Aorta (tissue), 5 donors: ENCODE results near the gene PLCB1. TPM values are rescaled to one million over a fixed set of nuclear protein-coding genes. Genes with fewer than 3 reads are reported as not detected.

Source experiments
- ATAC-seq: fragments of 200-7000 bp; cut with Tn5 transposase; one replicate; pipeline ENCODE4 v1.9.1; 2022; ENCODE audit warnings: moderate library complexity; ENCODE audit not compliant: low FRiP score
- DNase-seq, 2 donors: peaks; one replicate each; pipeline ENCODE4 v3.0.0-alpha.2; 2020
- H3K27ac ChIP-seq, 2 donors: one replicate each; pipeline ENCODE4 v1.5.1; 2013; ENCODE audit warnings: low read length in 2 of 2, mild to moderate bottlenecking in 2 of 2, moderate library complexity in 2 of 2, control low read depth in 1 of 2, inconsistent platforms in 1 of 2, low read depth in 1 of 2
- H3K27me3 ChIP-seq, 2 donors: one replicate each; pipeline ENCODE4 v1.6.1; 2013; ENCODE audit warnings: control low read depth in 1 of 2, low read length in 1 of 2, mild to moderate bottlenecking in 1 of 2, moderate library complexity in 1 of 2; ENCODE audit not compliant: insufficient read depth in 2 of 2, control insufficient read depth in 1 of 2
- H3K36me3 ChIP-seq, 2 donors: one replicate each; pipeline ENCODE4 v1.6.1; 2013; ENCODE audit warnings: control low read depth in 1 of 2, low read length in 1 of 2, mild to moderate bottlenecking in 1 of 2; ENCODE audit not compliant: insufficient read depth in 2 of 2, control insufficient read depth in 1 of 2
- H3K4me1 ChIP-seq, 2 donors: one replicate each; pipeline ENCODE4 v1.6.1; 2013; ENCODE audit warnings: low read length in 2 of 2, control low read depth in 1 of 2, mild to moderate bottlenecking in 1 of 2, moderate library complexity in 1 of 2; ENCODE audit not compliant: insufficient read depth in 2 of 2, control insufficient read depth in 1 of 2
- H3K4me3 ChIP-seq, 2 donors: one replicate each; pipeline ENCODE4 v1.5.1; 2013; ENCODE audit warnings: low read length in 2 of 2, control low read depth in 1 of 2, mild to moderate bottlenecking in 1 of 2
- H3K9me3 ChIP-seq: one replicate; pipeline ENCODE4 v1.6.1; 2013; ENCODE audit warnings: mild to moderate bottlenecking, low read length; ENCODE audit not compliant: control insufficient read depth
- WGBS, 2 donors: extraction: QIAGEN DNeasy Blood & Tissue Kit; methylation state at CpG; one replicate each; pipeline ENCODE4 v1.1.7; 2013; 5-methylcytosine and 5-hydroxymethylcytosine counted together
- intact Hi-C, 2 donors: fragments of 100-400 bp; cut with DNase I; formaldehyde crosslinking; loops; one replicate each; pipeline versions ENCODE4 v1.14.2 to v1.15.0; 2022
- polyA plus RNA-seq, 2 donors: library from polyadenylated mRNA; stranded (reverse); fragments of 200-250 nt; gene quantifications; one replicate each; pipeline ENCODE4 v1.2.3, GENCODE V29; 2013
- total RNA-seq, 2 donors: library from RNA; stranded (reverse); fragmentation: NEBNext Ultra II Directional; extraction: Animal tissue kit (Norgen Biotek cat#: 25700); gene quantifications; one replicate each; pipeline ENCODE4 v1.2.1, GENCODE V29; 2021
- donor health status: healthy with polysubstance abuse.
- donor health status: Bipolar disorder and iron deficiency.
- donor health status: DM: no; HTN: no; CAD: no.
- donor health status: DM: no; HTN: no; CAD: no.
- donor health status: DM: yes; HTN: yes; CAD: no.

The PLCB1 gene
- total and polyA plus RNA-seq, 4 donors: 1.4 to 35.0 (median 6.6) TPM

DNA sequence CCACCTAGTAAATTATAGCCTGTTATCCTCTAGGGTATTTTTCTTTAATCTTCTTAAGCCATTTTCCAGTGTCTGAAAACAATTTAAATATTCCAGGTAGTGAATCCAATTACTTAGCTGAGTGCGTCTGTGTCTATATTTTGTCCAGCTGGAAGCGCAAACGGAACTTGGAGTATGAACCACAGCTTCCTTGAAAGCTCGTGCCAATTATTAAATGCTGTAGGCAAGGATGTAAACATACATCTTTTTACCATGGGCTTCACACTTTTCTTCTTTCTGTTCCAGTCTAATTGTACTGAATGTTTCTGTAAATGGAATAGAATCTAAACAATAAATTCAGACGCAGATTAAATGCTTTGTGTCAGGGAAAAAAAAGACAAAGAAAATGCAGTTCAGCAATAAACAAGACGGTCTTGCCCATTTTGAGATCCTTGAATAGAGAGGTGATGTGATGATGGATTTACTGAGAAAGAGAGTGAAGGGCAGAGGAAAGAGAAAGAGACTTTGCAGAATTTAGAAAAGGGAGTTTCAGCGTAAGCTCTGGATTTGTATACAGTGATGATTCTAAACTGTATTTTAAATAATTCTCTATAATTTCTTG, 1.9 kb downstream of the PLCB1 start:
- H3K4me3 ChIP-seq: no peak overlapping the region
- H3K9me3 ChIP-seq: no peaks in the 10 kb centered on the region
- H3K4me1 ChIP-seq: no peaks in the 10 kb centered on the region
- ATAC-seq (no peak), DNase-seq (no peak)
- 87 to 89% methylated on average over 7 of the region's 7 CpGs for WGBS, 2 donors
- no peaks in the 10 kb centered on the region for H3K36me3 ChIP-seq
- intact Hi-C loops: loop anchor here (5.0 to 10.0 kb wide), 2 partner anchors 253 to 591 kb away; no protein-coding TSS in a partner anchor
- peaks cover 0 to 1% of the 10 kb centered on the region in 2 donors for H3K27me3 ChIP-seq
- H3K27ac ChIP-seq: no peak overlapping the region

DNA sequence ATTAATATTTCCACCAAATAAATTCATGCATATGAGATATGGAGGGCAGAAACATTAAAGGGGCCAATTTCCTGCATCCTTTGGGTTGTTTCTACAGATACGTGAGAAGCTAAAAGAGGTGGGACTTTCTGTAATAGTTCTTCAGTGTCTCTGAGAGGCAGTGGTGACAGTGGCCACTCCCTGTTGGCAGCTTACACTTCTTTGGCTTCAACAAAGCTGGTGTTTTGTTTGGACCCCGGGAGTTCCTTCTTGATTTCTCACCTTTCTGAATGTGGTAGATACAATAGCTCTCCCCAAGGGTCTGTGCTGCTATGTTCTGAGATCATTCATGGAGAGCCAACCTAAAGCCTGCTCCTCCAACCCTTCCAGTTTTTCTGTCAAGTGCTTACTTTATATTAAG, 7.8 kb downstream of the PLCB1 start:
- ATAC-seq (no peak), DNase-seq (no peak)
- Histone ChIP-seq H3K27ac (no peak overlapping the region), H3K4me3 (no peak overlapping the region), H3K36me3 (no peaks in the 10 kb centered on the region), H3K27me3 (peaks cover 0 to 1% of the 10 kb centered on the region in 2 donors), H3K4me1 (no peaks in the 10 kb centered on the region), H3K9me3 (no peaks in the 10 kb centered on the region)
- WGBS, 2 donors: 81 to 84% methylated on average over 2 of the region's 2 CpGs
- intact Hi-C loops: loop anchor here in 1 of 2 donors (10.0 kb wide), 1 partner anchor 585 kb away; no protein-coding TSS in a partner anchor

DNA sequence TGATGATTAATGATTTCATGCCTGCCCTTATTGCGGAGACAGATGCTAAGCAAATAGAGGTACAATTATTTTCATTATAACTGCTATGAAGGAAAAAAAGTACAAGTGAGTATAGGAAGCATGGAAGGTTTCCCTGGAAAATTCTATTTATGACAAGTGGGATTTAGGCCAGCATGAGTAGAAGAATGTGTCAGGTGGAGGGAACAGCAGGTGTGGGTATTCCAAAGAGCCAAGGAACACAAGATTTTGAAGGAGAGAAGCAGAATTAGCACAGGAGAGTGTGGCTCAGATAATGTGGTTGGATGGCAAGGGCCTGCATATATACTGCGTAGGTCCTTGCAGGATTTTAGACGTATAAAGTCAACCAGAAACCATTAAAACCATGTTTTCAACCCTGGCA, 11.4 kb downstream of the PLCB1 start:
- no peaks in the 10 kb centered on the region for H3K27me3 ChIP-seq
- no peaks in the 10 kb centered on the region for H3K4me1 ChIP-seq
- H3K36me3 ChIP-seq: no peaks in the 10 kb centered on the region
- ATAC-seq: no peak
- WGBS, 2 donors: 84 to 94% methylated on average over 3 of the region's 3 CpGs
- no peak for DNase-seq
- intact Hi-C loops: no loop called here
- H3K27ac ChIP-seq: no peak overlapping the region
- H3K4me3 ChIP-seq: no peak overlapping the region
- H3K9me3 ChIP-seq: no peaks in the 10 kb centered on the region

DNA sequence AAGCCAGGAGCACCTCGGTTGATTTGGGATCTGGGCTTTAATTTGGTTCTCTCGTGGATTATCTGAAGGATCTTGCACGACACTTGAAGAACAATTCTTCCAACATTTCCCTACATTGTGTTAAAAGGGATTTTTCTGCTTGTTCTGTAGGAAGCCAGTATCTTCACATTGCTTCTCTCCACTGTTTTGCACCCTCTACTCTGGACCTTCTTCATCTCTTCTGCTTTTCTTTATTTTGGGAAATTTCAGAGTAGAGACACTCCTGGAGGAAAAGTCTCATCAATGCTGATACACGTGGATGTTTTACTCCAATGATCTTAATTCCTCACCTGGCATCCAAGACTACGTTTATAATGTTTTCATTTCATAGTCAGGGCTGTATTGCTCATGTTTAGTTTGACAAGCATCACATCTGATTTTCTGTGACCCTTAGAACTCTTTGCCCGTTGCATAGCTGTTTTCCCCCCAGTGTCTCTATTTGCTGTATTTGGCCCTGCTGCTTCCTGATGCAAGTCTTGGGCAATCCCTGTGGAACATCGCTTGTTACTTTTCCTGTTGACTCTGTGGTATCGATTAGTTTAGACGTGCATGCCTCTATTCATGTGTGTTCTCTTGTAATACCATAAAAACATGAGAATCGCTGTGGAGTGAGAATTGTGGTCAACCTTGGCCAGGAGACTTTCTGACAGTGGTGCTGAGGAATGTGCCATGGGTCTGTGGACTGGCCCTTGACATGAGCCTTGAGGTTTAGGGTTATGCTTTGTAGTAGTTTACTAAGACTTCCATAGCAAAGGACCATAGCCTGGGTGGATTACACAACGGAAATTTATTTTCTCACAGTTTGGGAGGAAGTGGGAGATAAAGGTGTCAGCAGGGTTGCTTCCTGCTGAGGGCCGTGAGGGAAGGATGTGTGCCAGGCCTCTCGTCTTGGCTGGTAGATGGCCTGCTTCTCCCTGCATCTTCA, 12.5 kb downstream of the PLCB1 start:
- intact Hi-C loops: no loop called here
- no peaks in the 10 kb centered on the region for H3K27me3 ChIP-seq
- no peaks in the 10 kb centered on the region for H3K36me3 ChIP-seq
- H3K4me1 ChIP-seq: no peaks in the 10 kb centered on the region
- DNase-seq (no peak), ATAC-seq (no peak)
- 88 to 92% methylated on average over 13 of the region's 13 CpGs for WGBS, 2 donors
- H3K9me3 ChIP-seq: no peaks in the 10 kb centered on the region
- no peak overlapping the region for H3K4me3 ChIP-seq
- no peak overlapping the region for H3K27ac ChIP-seq

DNA sequence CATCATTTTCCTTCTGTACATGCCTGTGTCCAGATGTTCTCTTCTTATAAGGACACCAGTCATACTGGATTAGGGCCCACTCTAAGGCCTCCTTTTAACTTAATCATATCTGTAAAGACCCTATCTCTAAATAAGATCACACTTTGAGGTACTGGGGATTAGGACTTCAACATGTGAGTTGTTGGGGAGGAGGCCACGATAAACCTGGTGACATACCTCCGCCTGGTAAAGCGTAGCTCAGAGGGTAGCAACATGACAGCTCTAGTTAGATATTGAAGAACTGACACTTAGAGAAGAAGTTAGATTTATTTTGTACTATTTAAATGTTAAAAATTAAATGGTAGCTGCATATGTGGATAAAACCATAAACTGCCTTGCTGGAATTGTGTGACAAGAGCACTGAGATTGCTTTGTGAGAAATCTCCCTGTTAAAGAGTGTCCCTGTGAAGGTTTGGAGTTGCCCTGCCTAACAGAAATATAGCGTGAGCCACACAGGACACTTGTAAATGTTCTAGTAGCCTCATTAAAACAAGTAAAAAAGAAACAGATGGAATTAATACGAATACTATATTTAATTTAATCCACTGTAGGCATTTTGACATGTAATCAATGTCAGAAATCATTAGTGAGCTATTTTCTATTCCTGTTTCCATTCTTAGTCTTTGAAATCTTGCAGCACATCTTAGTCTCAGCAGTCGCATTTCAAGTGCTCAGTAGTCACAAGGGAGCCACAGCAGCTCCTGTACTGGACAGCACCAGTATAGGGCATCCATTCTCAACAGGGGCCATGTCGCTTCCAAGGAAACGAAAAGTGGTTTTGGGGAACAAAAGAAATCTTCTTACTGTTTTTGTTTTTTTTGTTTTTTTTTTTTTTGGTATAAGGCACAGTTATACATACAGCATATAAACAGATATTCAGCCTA, 13.4 kb downstream of the PLCB1 start:
- Histone ChIP-seq H3K36me3 (no peaks in the 10 kb centered on the region), H3K27me3 (no peaks in the 10 kb centered on the region), H3K27ac (no peak overlapping the region), H3K9me3 (no peaks in the 10 kb centered on the region), H3K4me1 (no peaks in the 10 kb centered on the region), H3K4me3 (no peak overlapping the region)
- ATAC-seq: no peak
- intact Hi-C loops: no loop called here
- no peak for DNase-seq
- WGBS, 2 donors: 90 to 94% methylated on average over 8 of the region's 8 CpGs

DNA sequence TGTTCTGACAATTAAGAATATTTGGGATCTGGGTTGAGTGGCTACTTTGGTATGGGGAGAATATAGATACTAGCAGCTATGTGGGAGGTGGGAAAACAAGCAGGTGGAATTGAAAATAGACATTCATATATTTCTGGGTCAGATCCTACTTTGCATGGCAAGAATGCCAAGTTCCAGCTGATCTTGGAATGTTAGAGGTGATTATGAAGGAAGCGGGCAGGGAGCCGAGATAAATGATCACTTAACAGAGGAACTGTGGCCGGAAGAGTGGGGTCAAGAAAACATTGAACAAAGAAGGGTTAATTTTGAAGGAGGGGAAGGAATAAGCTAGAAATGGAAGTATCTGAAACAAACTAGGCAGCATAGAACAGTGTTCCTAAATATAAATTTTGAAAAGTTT, 15.4 kb downstream of the PLCB1 start:
- H3K27me3 ChIP-seq: no peaks in the 10 kb centered on the region
- no peaks in the 10 kb centered on the region for H3K4me1 ChIP-seq
- intact Hi-C loops: no loop called here
- no peak overlapping the region for H3K4me3 ChIP-seq
- 12 to 30% methylated on average over 3 of the region's 3 CpGs for WGBS, 2 donors
- no peaks in the 10 kb centered on the region for H3K36me3 ChIP-seq
- H3K9me3 ChIP-seq: no peaks in the 10 kb centered on the region
- no peak overlapping the region for H3K27ac ChIP-seq
- DNase-seq: no peak
- no peak for ATAC-seq

DNA sequence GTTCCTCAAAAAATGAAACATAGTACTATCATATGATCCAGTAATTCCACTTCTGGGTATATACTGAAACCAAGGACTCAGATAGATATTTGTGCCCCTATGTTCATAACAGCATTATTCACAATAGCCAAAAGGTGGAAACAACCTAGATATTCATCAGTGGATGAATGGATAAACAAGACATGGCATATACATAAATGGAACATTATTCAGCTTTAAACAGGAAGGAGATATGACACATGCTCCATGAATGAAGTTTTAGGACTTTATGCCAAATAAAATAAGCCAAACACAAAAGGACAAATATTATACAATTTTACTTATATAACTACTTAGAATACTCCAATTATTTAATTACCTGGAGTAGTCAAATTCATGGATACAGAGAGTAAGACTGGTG, 16.4 kb downstream of the PLCB1 start:
- Histone ChIP-seq H3K27me3 (no peaks in the 10 kb centered on the region), H3K36me3 (no peaks in the 10 kb centered on the region), H3K4me1 (no peaks in the 10 kb centered on the region), H3K4me3 (no peak overlapping the region), H3K9me3 (no peaks in the 10 kb centered on the region), H3K27ac (no peak overlapping the region)
- ATAC-seq: no peak
- DNase-seq: no peak
- intact Hi-C loops: no loop called here

DNA sequence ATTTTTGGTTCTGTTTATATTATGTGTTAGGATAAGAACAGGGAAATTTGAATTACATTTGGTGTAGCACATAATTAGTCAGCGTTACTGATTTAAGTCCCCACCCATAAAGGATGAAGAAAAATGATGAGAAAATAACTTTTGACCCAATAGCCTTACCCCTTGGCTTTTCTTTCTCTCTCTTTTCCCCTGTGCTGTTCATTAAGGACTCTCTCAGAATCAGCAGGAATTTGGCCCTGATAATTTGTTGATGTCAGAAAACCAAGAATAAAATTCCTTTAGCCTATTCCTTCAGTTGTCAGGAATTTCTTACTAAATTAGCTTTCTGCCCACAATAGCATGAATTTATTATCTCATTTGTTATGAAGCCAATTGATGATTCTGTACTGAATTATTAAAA, 18.5 kb downstream of the PLCB1 start:
- no peaks in the 10 kb centered on the region for H3K36me3 ChIP-seq
- intact Hi-C loops: no loop called here
- no peak overlapping the region for H3K27ac ChIP-seq
- no peaks in the 10 kb centered on the region for H3K27me3 ChIP-seq
- ATAC-seq: no peak
- DNase-seq: no peak
- no peaks in the 10 kb centered on the region for H3K4me1 ChIP-seq
- H3K9me3 ChIP-seq: no peaks in the 10 kb centered on the region
- no peak overlapping the region for H3K4me3 ChIP-seq
- 12 to 18% methylated on average over 1 of the region's 1 CpG for whole genome bisulfite sequencing, 2 donors
